ENCODE results near the gene RPS3. TPM values are rescaled to one million over a fixed set of nuclear protein-coding genes. Genes with fewer than 3 reads are reported as not detected.
A peak's percentile ranks its signal among the peaks of the same experiment; 100 is the strongest.

Gene RPS3
- total RNA-seq, 1 experiment from 2014 or later: 4,109 TPM

GRCh38 chr11:75349521-75350116, 49.7 kb upstream of the RPS3 start:
- H3K4me3 ChIP-seq (replicated peaks in 1 of 2; ENCODE audit: low read depth in 1 of 2, low read length in 2 of 2): no peak overlapping the region
- no peaks in the 10 kb centered on the region for H3K9me3 ChIP-seq (ENCODE audit: control insufficient read depth in 1 of 2, insufficient read depth in 1 of 2, low read depth in 1 of 2, low read length in 2 of 2)
- H3K27ac ChIP-seq (ENCODE audit: low read depth, low read length): no peak overlapping the region
- intact Hi-C loops (cut with micrococcal nuclease): no loop called here
- H3K79me2 ChIP-seq (ENCODE audit: insufficient read depth, low read length): peaks cover 17% of the 10 kb centered on the region; the same call in 1 of the 2 replicates
- ChIA-PET CTCF (no interaction called here), POLR2A (no interaction called here), RAD21 (ENCODE audit: low non-redundant PET in 1 of 2, low total read pairs in 2 of 2, uncharacterized antibody in 2 of 2, unreplicated experiment in 2 of 2) (no interaction called here)
- BruUV-seq (replicated peaks): TSS peak; percentile 33
- TF ChIP-seq SIN3A (IDR thresholded peaks at IDR 0.05; ENCODE audit: low read depth) (no peak), MAX (IDR thresholded peaks at IDR 0.05) (no peak), JUND (IDR thresholded peaks at IDR 0.05) (no peak), YY1 (IDR thresholded peaks at IDR 0.05; ENCODE audit: extremely low read depth, insufficient replicate concordance, low read depth, low read length) (no peak), CEBPB (IDR thresholded peaks at IDR 0.05; ENCODE audit: low read depth) (no peak), POLR2AphosphoS5 (IDR thresholded peaks at IDR 0.05; ENCODE audit: low read depth, low read length) (no peak), RAD21 (IDR thresholded peaks at IDR 0.05; ENCODE audit: low read depth) (no peak), ELF1 (IDR thresholded peaks at IDR 0.05; ENCODE audit: borderline replicate concordance, low read depth) (no peak)
- no peaks in the 10 kb centered on the region for H3K36me3 ChIP-seq (ENCODE audit: control insufficient read depth in 1 of 2, insufficient read depth in 2 of 2, low read length in 2 of 2)
- H2AFZ ChIP-seq (ENCODE audit: low read depth, low read length, poor library complexity, severe bottlenecking): no peak overlapping the region
- ATAC-seq (no peak), DNase-seq (ENCODE audit: low read depth, low spot score) (no peak)
- H3K4me2 ChIP-seq (ENCODE audit: low read length): peak overlapping the region; percentile 99; the same call in 1 of the 2 replicates
- no peaks in the 10 kb centered on the region for H3K27me3 ChIP-seq (ENCODE audit: insufficient read depth, low read length)
- peaks cover 18 to 52% of the 10 kb centered on the region in 2 experiments; a peak in 3 of 4 replicates for H3K4me1 ChIP-seq (ENCODE audit: control insufficient read depth in 1 of 2, insufficient read depth in 2 of 2, low read length in 2 of 2)
- H3K9me2 ChIP-seq (ENCODE audit: insufficient read depth): no peaks in the 10 kb centered on the region
- no peaks in the 10 kb centered on the region for H4K20me1 ChIP-seq (ENCODE audit: insufficient read depth)
- no peak overlapping the region for H3K9ac ChIP-seq (ENCODE audit: low read length)

- ATAC-seq: no peak
- POLR2A ChIA-PET: no interaction called here
- H3K27ac ChIP-seq (ENCODE audit: low read depth, low read length): no peak overlapping the region
- TF ChIP-seq CEBPB (IDR thresholded peaks at IDR 0.05; ENCODE audit: low read depth) (no peak), CTCF (IDR thresholded peaks at IDR 0.05 in 2 of 3, conservative IDR thresholded peaks at IDR 0.05 in 1 of 3; ENCODE audit: borderline replicate concordance in 1 of 3, insufficient read depth in 1 of 3, low read depth in 2 of 3, low read length in 2 of 3) (no peak), EGR1 (IDR thresholded peaks at IDR 0.05; ENCODE audit: low read depth) (no peak), MAX (IDR thresholded peaks at IDR 0.05) (no peak), YY1 (IDR thresholded peaks at IDR 0.05; ENCODE audit: extremely low read depth, insufficient replicate concordance, low read depth, low read length) (no peak), ZFX (IDR thresholded peaks at IDR 0.05) (no peak), EZH2 (IDR thresholded peaks at IDR 0.05) (no peak), FOSL1 (IDR thresholded peaks at IDR 0.05; ENCODE audit: low read depth) (no peak), RAD21 (IDR thresholded peaks at IDR 0.05; ENCODE audit: low read depth) (no peak), TCF7L2 (IDR thresholded peaks at IDR 0.05; ENCODE audit: borderline replicate concordance, extremely low read depth, insufficient read depth, insufficient read length) (no peak), ZBTB33 (IDR thresholded peaks at IDR 0.05; ENCODE audit: extremely low read depth, insufficient replicate concordance, low read length) (no peak)
Measured at GRCh38 chr11:75350122-75350742, 49.1 kb upstream of the RPS3 start.

More at GRCh38 chr11:75350122-75350742, 49.1 kb upstream of the RPS3 start:
- intact Hi-C loops (cut with micrococcal nuclease): no loop called here
- Histone ChIP-seq H3K4me1 (ENCODE audit: control insufficient read depth in 1 of 2, insufficient read depth in 2 of 2, low read length in 2 of 2) (peaks cover 19 to 52% of the 10 kb centered on the region in 2 experiments; a peak in 3 of 4 replicates), H3K4me3 (replicated peaks in 1 of 2; ENCODE audit: low read depth in 1 of 2, low read length in 2 of 2) (peak overlapping the region; percentile 60 to 86; a peak in 3 of 4 replicates), H3K9me3 (ENCODE audit: control insufficient read depth in 1 of 2, insufficient read depth in 1 of 2, low read depth in 1 of 2, low read length in 2 of 2) (no peaks in the 10 kb centered on the region), H3K36me3 (ENCODE audit: control insufficient read depth in 1 of 2, insufficient read depth in 2 of 2, low read length in 2 of 2) (no peaks in the 10 kb centered on the region), H3K9me2 (ENCODE audit: insufficient read depth) (no peaks in the 10 kb centered on the region), H2AFZ (ENCODE audit: low read depth, low read length, poor library complexity, severe bottlenecking) (no peak overlapping the region), H4K20me1 (ENCODE audit: insufficient read depth) (no peaks in the 10 kb centered on the region), H3K79me2 (ENCODE audit: insufficient read depth, low read length) (peaks cover 17% of the 10 kb centered on the region; the same call in 1 of the 2 replicates), H3K9ac (ENCODE audit: low read length) (peak overlapping the region; percentile 85), H3K4me2 (ENCODE audit: low read length) (peak overlapping the region; percentile 99), H3K27me3 (ENCODE audit: insufficient read depth, low read length) (no peaks in the 10 kb centered on the region)
- no peak for DNase-seq (ENCODE audit: low read depth, low spot score)
- ChIA-PET CTCF (no interaction called here), RAD21 (ENCODE audit: low non-redundant PET in 1 of 2, low total read pairs in 2 of 2, uncharacterized antibody in 2 of 2, unreplicated experiment in 2 of 2) (no interaction called here)
- BruUV-seq (replicated peaks): no TSS peak
